ENCODE measurements around the gene STPG3. TPM values are rescaled to one million over a fixed set of nuclear protein-coding genes. Genes with fewer than 3 reads are reported as not detected.

Gene STPG3
- total and polyA plus RNA-seq, 2 experiments from 2014 or later = not detected

DNA sequence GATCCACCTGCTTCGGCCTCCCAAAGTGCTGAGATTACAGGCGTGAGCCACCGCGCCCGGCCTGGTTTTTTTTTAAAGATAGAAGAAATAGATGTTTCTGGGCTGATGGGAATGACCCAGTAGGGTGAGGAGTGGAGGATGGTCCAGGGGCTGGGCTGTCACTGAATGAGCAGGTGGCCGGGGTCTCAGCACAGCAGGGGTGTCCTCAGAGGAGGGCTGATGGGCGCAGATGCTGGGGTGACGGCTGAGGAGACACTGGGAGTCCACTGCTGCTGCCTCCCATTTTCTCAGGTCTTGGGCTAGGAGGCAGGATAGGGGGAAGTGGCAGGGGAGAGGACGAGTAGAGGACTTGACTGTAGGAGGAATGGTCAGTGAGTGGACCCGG lies 24.1 kb downstream of the STPG3 start:
- no peaks in the 10 kb centered on the region for H3K36me3 ChIP-seq (ENCODE audit: insufficient read depth)
- DNase-seq (ENCODE audit: low spot score) (no peak), ATAC-seq (no peak)
- H3K4me3 ChIP-seq = no peak overlapping the region
- peaks cover 12% of the 10 kb centered on the region for H3K4me1 ChIP-seq (ENCODE audit: insufficient read depth)
- Mint-ChIP-seq H3K4me1 (peaks cover 36% of the 10 kb centered on the region), H3K27ac (peak overlapping the region; percentile 86), H3K36me3 (ENCODE audit: low read depth) (peaks cover 9% of the 10 kb centered on the region), H3K4me3 (no peak overlapping the region; the same call in 2 of the 3 replicates), H3K27me3 (ENCODE audit: insufficient read depth, low read depth, poor library complexity) (peaks cover 28% of the 10 kb centered on the region), H3K9me3 (no peaks in the 10 kb centered on the region; the same call in 2 of the 3 replicates)
- no peak overlapping the region for H3K27ac ChIP-seq (ENCODE audit: low read depth)
- H3K9me2 ChIP-seq (ENCODE audit: insufficient read depth) = no peaks in the 10 kb centered on the region
- H3K27me3 ChIP-seq (ENCODE audit: insufficient read depth) = 0 out of 2 replicates have a peak, but pooled peaks cover 3% of the 10 kb centered on the region
- no peaks in the 10 kb centered on the region for H4K20me1 ChIP-seq (replicated peaks; ENCODE audit: insufficient read depth)
- TF ChIP-seq NANOG (IDR thresholded peaks at IDR 0.05; ENCODE audit: borderline replicate concordance) (no peak), CREB1 (CRISPR knock-in tag; IDR thresholded peaks at IDR 0.05; ENCODE audit: low read depth) (no peak), EZH2 (IDR thresholded peaks at IDR 0.05; ENCODE audit: low read depth, unreplicated experiment) (no peak)
- H3K4me2 ChIP-seq = no peak overlapping the region
- no peaks in the 10 kb centered on the region for H3K79me2 ChIP-seq (replicated peaks; ENCODE audit: insufficient read depth)
- 0 out of 2 replicates have a peak, but pooled peaks cover 13% of the 10 kb centered on the region for H3F3A ChIP-seq (replicated peaks; ENCODE audit: low read depth)
- no peak overlapping the region for H2AFZ ChIP-seq

GRCh38 chr9:137275588-137276472 lies 24.7 kb downstream of the STPG3 start:
- Histone ChIP-seq H3K4me2 (peak overlapping the region; percentile 88), H3K4me3 (no peak overlapping the region), H2AFZ (no peak overlapping the region), H3F3A (replicated peaks; ENCODE audit: low read depth) (0 out of 2 replicates have a peak, but pooled peaks cover 13% of the 10 kb centered on the region), H3K27ac (ENCODE audit: low read depth) (peak overlapping the region; percentile 74; the same call in 1 of the 2 replicates), H3K4me1 (ENCODE audit: insufficient read depth) (peaks cover 12% of the 10 kb centered on the region), H3K9me2 (ENCODE audit: insufficient read depth) (no peaks in the 10 kb centered on the region), H3K36me3 (ENCODE audit: insufficient read depth) (no peaks in the 10 kb centered on the region), H3K79me2 (replicated peaks; ENCODE audit: insufficient read depth) (no peaks in the 10 kb centered on the region), H4K20me1 (replicated peaks; ENCODE audit: insufficient read depth) (no peaks in the 10 kb centered on the region), H3K27me3 (ENCODE audit: insufficient read depth) (0 out of 2 replicates have a peak, but pooled peaks cover 3% of the 10 kb centered on the region)
- no peak overlapping the region; the same call in 2 of the 3 replicates for H3K4me3 Mint-ChIP-seq
- H3K36me3 Mint-ChIP-seq (ENCODE audit: low read depth) = peaks cover 9% of the 10 kb centered on the region
- H3K27me3 Mint-ChIP-seq (ENCODE audit: insufficient read depth, low read depth, poor library complexity) = peaks cover 30% of the 10 kb centered on the region
- TF ChIP-seq EZH2 (IDR thresholded peaks at IDR 0.05; ENCODE audit: low read depth, unreplicated experiment) = no peak
- TF ChIP-seq JUNB (IDR thresholded peaks at IDR 0.05; ENCODE audit: unreplicated experiment) = no peak
- no peak for TF ChIP-seq STAT1 (IDR thresholded peaks at IDR 0.05; ENCODE audit: unreplicated experiment)
- TF ChIP-seq ZNF331 (CRISPR knock-in tag; IDR thresholded peaks at IDR 0.05; ENCODE audit: low read depth) = no peak
- TF ChIP-seq ZNF114 (CRISPR knock-in tag; IDR thresholded peaks at IDR 0.05) = no peak
- TF ChIP-seq EZH2phosphoT487 (IDR thresholded peaks at IDR 0.05; ENCODE audit: unreplicated experiment) = no peak
- TF ChIP-seq ZNF462 (CRISPR knock-in tag; IDR thresholded peaks at IDR 0.05) = no peak
- no peak for TF ChIP-seq POLR2AphosphoS5 (IDR thresholded peaks at IDR 0.05; ENCODE audit: low read depth)
- no peak for DNase-seq (ENCODE audit: low spot score)
- H3K4me1 Mint-ChIP-seq = peaks cover 36% of the 10 kb centered on the region
- H3K9me3 Mint-ChIP-seq = no peaks in the 10 kb centered on the region; the same call in 2 of the 3 replicates
- no peak for ATAC-seq
- H3K27ac Mint-ChIP-seq = peak overlapping the region; percentile 86

Measured in GM23338 (cell line).